Mesenchymal stem cell (in vitro differentiated cells and primary cell): ENCODE results near the gene NLK.

ENCODE experiments used
- DNase-seq: peaks from one replicate; pipeline ENCODE4 v3.0.0-alpha.2; 2013
- H2AFZ ChIP-seq: one replicate; pipeline ENCODE4 v1.6.1; 2013; ENCODE audit warnings: low read depth, mild to moderate bottlenecking, control low read depth, inconsistent platforms, low read length, moderate library complexity
- H2AK5ac ChIP-seq: 2 replicates; pipeline ENCODE4 v1.6.1; 2013; ENCODE audit warnings: low read length, moderate library complexity, mild to moderate bottlenecking, inconsistent platforms; ENCODE audit not compliant: severe bottlenecking
- H2BK120ac ChIP-seq: one replicate; pipeline ENCODE4 v1.6.1; 2013; ENCODE audit warnings: low read depth, mild to moderate bottlenecking, inconsistent platforms, low read length, moderate library complexity
- H2BK12ac ChIP-seq, 2 experiments: one replicate each; pipeline ENCODE4 v1.6.1; 2013; ENCODE audit warnings: inconsistent platforms in 2 of 2, low read length in 2 of 2, mild to moderate bottlenecking in 2 of 2, moderate library complexity in 2 of 2, control low read depth in 1 of 2
- H2BK15ac ChIP-seq: one replicate; pipeline ENCODE4 v1.6.1; 2013; ENCODE audit warnings: mild to moderate bottlenecking, low read depth, inconsistent platforms; ENCODE audit not compliant: poor library complexity, severe bottlenecking
- H2BK5ac ChIP-seq: 2 replicates; pipeline ENCODE4 v1.6.1; 2013; ENCODE audit warnings: low read depth, mild to moderate bottlenecking, low read length, control low read depth, inconsistent platforms; ENCODE audit not compliant: poor library complexity, severe bottlenecking
- H3K14ac ChIP-seq, 2 experiments: one replicate each; pipeline ENCODE4 v1.6.1; 2013; ENCODE audit warnings: inconsistent platforms in 2 of 2, low read length in 2 of 2, control low read depth in 1 of 2, mild to moderate bottlenecking in 1 of 2, moderate library complexity in 1 of 2
- H3K18ac ChIP-seq, 2 experiments: one replicate each; pipeline ENCODE4 v1.6.1; 2013; ENCODE audit warnings: inconsistent platforms in 2 of 2, low read length in 2 of 2, control low read depth in 1 of 2, low read depth in 1 of 2, mild to moderate bottlenecking in 1 of 2
- H3K23ac ChIP-seq, 2 experiments: one replicate each; pipeline ENCODE4 v1.6.1; 2013; ENCODE audit warnings: inconsistent platforms in 2 of 2, low read length in 2 of 2, mild to moderate bottlenecking in 2 of 2, moderate library complexity in 2 of 2, control low read depth in 1 of 2
- H3K27ac ChIP-seq: 2 replicates; pipeline ENCODE4 v1.5.1; 2013; ENCODE audit warnings: mild to moderate bottlenecking, moderate library complexity, low read length, control low read depth, inconsistent platforms; ENCODE audit not compliant: poor library complexity, severe bottlenecking
- H3K27me3 ChIP-seq, 2 experiments: 2 replicates each; pipeline versions ENCODE4 v1.6.1 to v1.7.0; 2013; ENCODE audit warnings: low read length in 2 of 2, mild to moderate bottlenecking in 2 of 2, moderate library complexity in 2 of 2, control low read depth in 1 of 2, inconsistent platforms in 1 of 2; ENCODE audit not compliant: control insufficient read depth in 1 of 2, insufficient read depth in 1 of 2
- H3K36me3 ChIP-seq, 2 experiments: 2 replicates each; pipeline versions ENCODE4 v1.6.1 to v1.7.0; 2013; ENCODE audit warnings: low read length in 2 of 2, control low read depth in 1 of 2, inconsistent platforms in 1 of 2, low read depth in 1 of 2, mild to moderate bottlenecking in 1 of 2; ENCODE audit not compliant: insufficient read depth in 2 of 2, control insufficient read depth in 1 of 2
- H3K4ac ChIP-seq, 2 experiments: one replicate each; pipeline ENCODE4 v1.6.1; 2013; ENCODE audit warnings: inconsistent platforms in 2 of 2, low read length in 2 of 2, mild to moderate bottlenecking in 2 of 2, moderate library complexity in 2 of 2, control low read depth in 1 of 2, low read depth in 1 of 2
- H3K4me1 ChIP-seq: 2 replicates; pipeline ENCODE4 v1.6.1; 2013; ENCODE audit warnings: low read depth, low read length, control low read depth; ENCODE audit not compliant: control insufficient read depth, insufficient read depth
- H3K4me2 ChIP-seq: 2 replicates; pipeline ENCODE4 v1.6.1; 2013; ENCODE audit warnings: low read length, mild to moderate bottlenecking, inconsistent platforms; ENCODE audit not compliant: poor library complexity, severe bottlenecking
- H3K4me3 ChIP-seq, 2 experiments: 2 replicates each; pipeline versions ENCODE4 v1.5.1 to v1.7.0; 2013; ENCODE audit warnings: low read length in 2 of 2, mild to moderate bottlenecking in 2 of 2, control low read depth in 1 of 2, low read depth in 1 of 2; ENCODE audit not compliant: insufficient read depth in 1 of 2
- H3K79me1 ChIP-seq: replicated peaks from 2 replicates; pipeline ENCODE4 v1.6.1; 2013; ENCODE audit warnings: mild to moderate bottlenecking, control low read depth, low read length, inconsistent platforms; ENCODE audit not compliant: poor library complexity, severe bottlenecking
- H3K9ac ChIP-seq: 2 replicates; pipeline ENCODE4 v1.7.0; 2013; ENCODE audit warnings: mild to moderate bottlenecking, low read length, moderate library complexity
- H3K9me3 ChIP-seq: 2 replicates; pipeline ENCODE4 v1.7.0; 2013; ENCODE audit warnings: mild to moderate bottlenecking, low read length; ENCODE audit not compliant: control insufficient read depth
- H4K8ac ChIP-seq: one replicate; pipeline ENCODE4 v1.6.1; 2013; ENCODE audit warnings: inconsistent platforms, mild to moderate bottlenecking, low read length, moderate library complexity
- H4K91ac ChIP-seq: one replicate; pipeline ENCODE4 v1.6.1; 2013; ENCODE audit warnings: mild to moderate bottlenecking, low read length, inconsistent platforms
- WGBS: methylation state at CpG from one replicate; pipeline ENCODE4 v1.1.7; 2013; ENCODE audit warnings: mixed read lengths; 5-methylcytosine and 5-hydroxymethylcytosine counted together

The NLK gene

DNA sequence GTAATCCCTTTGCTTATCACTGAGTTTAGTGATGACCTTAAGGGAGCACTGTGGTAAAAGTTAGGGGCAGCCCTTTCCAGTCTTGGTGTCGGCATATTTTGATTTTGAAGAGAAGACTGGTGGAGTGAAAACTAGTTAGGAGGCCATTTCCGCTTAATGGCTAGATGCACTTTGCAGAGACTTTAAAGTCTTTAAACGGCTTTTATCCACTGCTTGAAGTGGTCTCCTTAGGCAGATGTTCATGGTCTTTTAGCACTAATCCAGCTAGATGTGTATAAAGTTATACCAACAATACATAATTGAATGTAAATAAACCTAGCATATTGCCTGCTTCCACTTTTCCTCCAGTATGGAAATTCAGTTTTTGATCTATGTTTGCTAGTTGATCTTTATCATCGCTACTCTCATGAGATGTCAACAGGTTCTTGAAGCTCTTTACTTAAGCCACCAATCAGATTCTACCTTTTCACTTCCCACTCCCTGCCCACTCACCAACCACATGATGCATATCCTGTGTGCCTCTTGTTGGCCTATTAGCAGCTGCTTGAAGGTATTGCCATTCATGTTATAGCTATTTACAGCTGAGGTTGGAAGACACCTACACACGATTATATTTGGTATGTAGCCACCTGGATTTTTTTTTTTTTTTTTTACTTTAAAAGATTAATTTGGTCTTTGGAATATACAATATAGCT is 132.0 kb downstream of the NLK start:
- peaks cover 6% of the 10 kb centered on the region for H3K4me1 ChIP-seq
- no peaks in the 10 kb centered on the region for H3K9me3 ChIP-seq
- 30% methylated on average over 3 of the region's 5 CpGs for WGBS
- H3K14ac ChIP-seq, result no peak overlapping the region
- no peak overlapping the region for H2BK120ac ChIP-seq
- H3K23ac ChIP-seq, result no peak overlapping the region
- no peak overlapping the region for H2BK5ac ChIP-seq
- H2BK12ac ChIP-seq, result no peak overlapping the region
- no peak overlapping the region for H4K8ac ChIP-seq
- no peak overlapping the region for H2BK15ac ChIP-seq
- no peak overlapping the region for H3K18ac ChIP-seq
- no peak overlapping the region for H3K4me2 ChIP-seq
- H3K36me3 ChIP-seq, result peaks cover 0 to 58% of the 10 kb centered on the region in 2 experiments
- no peak overlapping the region for H2AFZ ChIP-seq
- H3K79me1 ChIP-seq, result peaks cover 4% of the 10 kb centered on the region
- H3K9ac ChIP-seq, result no peak overlapping the region
- H4K91ac ChIP-seq, result no peak overlapping the region
- H3K27me3 ChIP-seq, result no peaks in the 10 kb centered on the region
- H2AK5ac ChIP-seq, result peak overlapping the region; percentile 18
- H3K4ac ChIP-seq, result no peak overlapping the region
- no peak overlapping the region for H3K4me3 ChIP-seq
- peak overlapping the region; percentile 28 for H3K27ac ChIP-seq
- peak; percentile 32 for DNase-seq

DNA sequence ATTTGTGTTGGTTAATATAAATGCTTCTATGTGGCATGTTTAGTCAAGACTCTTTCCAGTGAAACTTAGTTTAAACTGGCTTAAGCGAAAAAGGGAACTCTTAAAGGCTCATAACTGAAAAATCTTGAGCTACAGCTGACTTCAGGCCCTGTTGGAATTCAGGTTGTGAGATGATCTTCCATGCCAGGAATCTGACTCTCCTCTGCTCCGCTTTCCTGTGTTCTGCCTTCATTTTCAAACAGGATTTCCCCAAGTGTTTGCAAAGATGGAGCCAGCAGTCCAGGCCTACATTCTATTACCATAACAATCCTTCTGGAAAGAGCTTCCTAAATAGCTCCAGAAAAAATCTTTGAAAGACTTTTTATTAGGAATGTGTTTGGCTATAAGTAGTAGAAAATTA is 134.9 kb downstream of the NLK start:
- no peaks in the 10 kb centered on the region for H3K9me3 ChIP-seq
- no peak for DNase-seq
- 73% methylated on average over 2 of the region's 2 CpGs for WGBS

DNA sequence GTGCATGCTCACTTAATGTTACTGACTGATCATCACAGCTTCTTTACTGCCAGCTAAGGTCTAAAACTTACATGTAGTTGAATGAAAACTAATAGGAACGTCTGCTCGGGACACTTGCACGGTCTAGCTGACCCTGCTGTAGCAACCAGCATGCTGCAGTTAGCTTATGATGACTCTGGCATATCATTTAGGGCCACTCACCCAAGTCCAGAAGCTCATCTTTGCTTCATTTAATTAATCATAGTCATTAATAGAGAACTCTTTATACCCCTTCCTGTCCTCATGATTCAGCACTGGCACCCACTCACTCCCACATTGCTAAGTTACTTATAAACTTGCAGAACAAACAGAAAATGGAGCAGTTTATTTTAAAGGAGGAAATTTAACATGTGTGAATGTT is 136.3 kb downstream of the NLK start:
- peaks cover 7% of the 10 kb centered on the region for H3K4me1 ChIP-seq
- no peak overlapping the region for H3K23ac ChIP-seq
- peaks cover 16% of the 10 kb centered on the region for H3K79me1 ChIP-seq
- peak overlapping the region; percentile 79 for H3K27ac ChIP-seq
- H2AFZ ChIP-seq, result no peak overlapping the region
- no peak overlapping the region for H2BK120ac ChIP-seq
- DNase-seq, result no peak
- H3K14ac ChIP-seq, result no peak overlapping the region
- peak overlapping the region; percentile 7 for H3K4me2 ChIP-seq
- no peak overlapping the region for H2BK12ac ChIP-seq
- H4K91ac ChIP-seq, result no peak overlapping the region
- peaks cover 5 to 29% of the 10 kb centered on the region in 2 experiments for H3K36me3 ChIP-seq
- no peak overlapping the region for H4K8ac ChIP-seq
- H3K27me3 ChIP-seq, result no peaks in the 10 kb centered on the region
- H2BK5ac ChIP-seq, result peak overlapping the region; percentile 9
- 99% methylated on average over 3 of the region's 3 CpGs for WGBS
- peak overlapping the region; percentile 43 for H2AK5ac ChIP-seq
- no peak overlapping the region for H3K4ac ChIP-seq
- no peaks in the 10 kb centered on the region for H3K9me3 ChIP-seq
- H2BK15ac ChIP-seq, result no peak overlapping the region
- H3K4me3 ChIP-seq, result no peak overlapping the region
- H3K9ac ChIP-seq, result no peak overlapping the region
- H3K18ac ChIP-seq, result no peak overlapping the region

More for the DNA sequence above, 134.9 kb downstream of the NLK start:
- Histone ChIP-seq H2BK5ac (no peak overlapping the region), H3K9ac (no peak overlapping the region), H3K4me2 (no peak overlapping the region), H4K8ac (no peak overlapping the region), H2BK12ac (no peak overlapping the region), H3K36me3 (peaks cover 5 to 43% of the 10 kb centered on the region in 2 experiments), H3K4me3 (no peak overlapping the region), H3K79me1 (peaks cover 10% of the 10 kb centered on the region), H3K4ac (no peak overlapping the region), H3K27ac (peak overlapping the region; percentile 79), H2AK5ac (no peak overlapping the region), H3K18ac (no peak overlapping the region), H3K4me1 (peaks cover 7% of the 10 kb centered on the region), H2BK120ac (no peak overlapping the region), H2AFZ (no peak overlapping the region), H3K27me3 (no peaks in the 10 kb centered on the region), H2BK15ac (no peak overlapping the region), H3K23ac (no peak overlapping the region), H4K91ac (no peak overlapping the region), H3K14ac (no peak overlapping the region)

DNA sequence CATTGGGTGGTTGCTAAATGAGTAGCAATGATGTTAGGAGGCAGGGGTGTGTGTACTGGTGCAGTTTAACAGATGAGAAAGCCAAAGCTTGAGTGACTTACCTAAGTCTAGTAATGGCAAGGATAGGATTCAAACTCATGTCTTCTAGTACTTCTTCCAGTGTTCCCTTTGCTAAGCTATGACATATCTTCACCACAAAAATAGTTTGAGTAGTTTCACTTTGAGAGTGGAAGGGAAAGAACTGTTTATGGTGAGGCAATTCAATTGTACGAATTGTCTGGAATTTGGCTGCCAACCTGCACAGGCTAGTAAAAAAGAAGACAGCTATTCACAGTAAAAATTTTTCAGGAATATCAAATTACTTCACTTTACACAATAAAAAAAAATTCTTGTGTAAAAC is 138.0 kb downstream of the NLK start:
- H2BK120ac ChIP-seq, result no peak overlapping the region
- no peak overlapping the region for H3K14ac ChIP-seq
- H3K4me1 ChIP-seq, result peaks cover 7% of the 10 kb centered on the region
- no peak overlapping the region for H2AFZ ChIP-seq
- DNase-seq, result peak; percentile 45
- no peak overlapping the region for H3K9ac ChIP-seq
- peak overlapping the region; percentile 43 for H3K27ac ChIP-seq
- no peak overlapping the region for H2BK12ac ChIP-seq
- H3K4me2 ChIP-seq, result no peak overlapping the region
- no peak overlapping the region for H3K23ac ChIP-seq
- no peak overlapping the region for H3K18ac ChIP-seq
- peaks cover 6 to 31% of the 10 kb centered on the region in 2 experiments for H3K36me3 ChIP-seq
- no peak overlapping the region for H2BK5ac ChIP-seq
- H3K79me1 ChIP-seq, result peaks cover 20% of the 10 kb centered on the region
- H3K4ac ChIP-seq, result no peak overlapping the region
- H2AK5ac ChIP-seq, result no peak overlapping the region
- H3K27me3 ChIP-seq, result no peaks in the 10 kb centered on the region
- H4K8ac ChIP-seq, result no peak overlapping the region
- H2BK15ac ChIP-seq, result no peak overlapping the region
- no peak overlapping the region for H3K4me3 ChIP-seq
- no peaks in the 10 kb centered on the region for H3K9me3 ChIP-seq
- no peak overlapping the region for H4K91ac ChIP-seq
- WGBS, result no CpG with 5 or more reads among the region's 1 CpG
